ENCODE measurements around the gene HCN3. TPM values are rescaled to one million over a fixed set of nuclear protein-coding genes. Genes with fewer than 3 reads are reported as not detected.

HCN3 gene
- polyA plus RNA-seq, 1 of the 3 experiments (the other 2 are of a cell fraction), result 9.7 TPM

DNA sequence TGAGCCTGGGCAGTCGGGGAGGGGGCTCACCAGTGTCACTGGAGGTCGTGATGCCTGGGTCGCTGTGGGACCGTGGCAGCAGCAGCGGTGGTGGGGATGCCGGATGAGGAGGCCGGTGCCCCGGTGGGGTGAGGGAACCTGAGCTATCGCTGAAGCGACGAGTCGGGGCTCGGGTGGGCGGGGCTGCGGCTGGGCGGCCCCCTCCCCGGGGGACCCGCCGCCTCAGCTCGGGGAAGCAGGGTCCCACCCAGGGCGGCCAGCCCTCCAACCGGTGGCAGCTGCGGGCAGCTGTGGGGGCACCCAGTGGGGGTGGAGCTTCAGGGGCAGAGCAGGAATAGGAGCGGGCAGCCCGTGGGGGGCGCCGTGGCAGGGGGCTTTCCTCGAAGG, 27.0 kb upstream of the HCN3 start:
- H3K9me2 ChIP-seq, result no peaks in the 10 kb centered on the region
- no peak for DNase-seq
- POLR2A ChIA-PET, result interaction anchor here (1.8 to 2.9 kb wide), 2 partner anchors 12 to 23 kb away, joined by 5 to 11 read pairs; partner anchors contain the start of gene SCAMP3
- H3K4me2 ChIP-seq, result no peak overlapping the region
- WGBS (ENCODE audit: low lambda C conversion rate), result 82% methylated on average over 11 of the region's 28 CpGs
- peaks cover 21% of the 10 kb centered on the region for H3F3A ChIP-seq (replicated peaks; ENCODE audit: insufficient read depth)
- no peaks in the 10 kb centered on the region for H3K27me3 ChIP-seq (ENCODE audit: insufficient read depth)
- peaks cover 0 to 16% of the 10 kb centered on the region in 2 experiments; a peak in 2 of 4 replicates for H3K4me1 ChIP-seq (ENCODE audit: control insufficient read depth in 1 of 2, insufficient read depth in 2 of 2, low read depth in 1 of 2, low read length in 1 of 2)
- no peak overlapping the region; a peak in 1 of 4 replicates for H3K4me3 ChIP-seq (ENCODE audit: low read depth in 2 of 2, low read length in 1 of 2)
- H3K27ac ChIP-seq (ENCODE audit: low read depth in 2 of 2, low read length in 1 of 2), result no peak overlapping the region; a peak in 1 of 4 replicates
- H3K79me2 ChIP-seq (ENCODE audit: insufficient read depth), result peaks cover 23% of the 10 kb centered on the region
- peaks cover 9 to 26% of the 10 kb centered on the region in 2 experiments for H3K36me3 ChIP-seq (replicated peaks in 1 of 2; ENCODE audit: control insufficient read depth in 1 of 2, insufficient read depth in 2 of 2, low read length in 1 of 2)
- no peak overlapping the region for H3K9ac ChIP-seq
- H4K20me1 ChIP-seq (ENCODE audit: insufficient read depth), result no peaks in the 10 kb centered on the region
- H3K9me3 ChIP-seq, result no peaks in the 10 kb centered on the region
- CTCF ChIA-PET, result interaction anchor here (0.6 to 13.3 kb wide), 55 partner anchors 9 to 870 kb away, joined by 3 to 184 read pairs (median 5); partner anchors contain the start of genes CLK2, FDPS, HCN3 and KRTCAP2
- H2AFZ ChIP-seq (ENCODE audit: low read depth), result no peak overlapping the region
- TF ChIP-seq NFIC (IDR thresholded peaks at IDR 0.05; ENCODE audit: borderline replicate concordance) (no peak), TEAD4 (IDR thresholded peaks at IDR 0.05; ENCODE audit: borderline replicate concordance, insufficient read depth) (no peak)
- TF ChIP-seq, protein P1, sequence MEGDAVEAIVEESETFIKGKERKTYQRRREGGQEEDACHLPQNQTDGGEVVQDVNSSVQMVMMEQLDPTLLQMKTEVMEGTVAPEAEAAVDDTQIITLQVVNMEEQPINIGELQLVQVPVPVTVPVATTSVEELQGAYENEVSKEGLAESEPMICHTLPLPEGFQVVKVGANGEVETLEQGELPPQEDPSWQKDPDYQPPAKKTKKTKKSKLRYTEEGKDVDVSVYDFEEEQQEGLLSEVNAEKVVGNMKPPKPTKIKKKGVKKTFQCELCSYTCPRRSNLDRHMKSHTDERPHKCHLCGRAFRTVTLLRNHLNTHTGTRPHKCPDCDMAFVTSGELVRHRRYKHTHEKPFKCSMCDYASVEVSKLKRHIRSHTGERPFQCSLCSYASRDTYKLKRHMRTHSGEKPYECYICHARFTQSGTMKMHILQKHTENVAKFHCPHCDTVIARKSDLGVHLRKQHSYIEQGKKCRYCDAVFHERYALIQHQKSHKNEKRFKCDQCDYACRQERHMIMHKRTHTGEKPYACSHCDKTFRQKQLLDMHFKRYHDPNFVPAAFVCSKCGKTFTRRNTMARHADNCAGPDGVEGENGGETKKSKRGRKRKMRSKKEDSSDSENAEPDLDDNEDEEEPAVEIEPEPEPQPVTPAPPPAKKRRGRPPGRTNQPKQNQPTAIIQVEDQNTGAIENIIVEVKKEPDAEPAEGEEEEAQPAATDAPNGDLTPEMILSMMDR (IDR thresholded peaks at IDR 0.05), result no peak

- peak; percentile 98 for DNase-seq
- Histone ChIP-seq H3K4me3 (ENCODE audit: low read depth in 2 of 2, low read length in 1 of 2) (peak overlapping the region in 1 of 2 experiments; percentile 52; a peak in 1 of 4 replicates), H3K79me2 (ENCODE audit: insufficient read depth) (peaks cover 23% of the 10 kb centered on the region), H3K4me1 (ENCODE audit: control insufficient read depth in 1 of 2, insufficient read depth in 2 of 2, low read depth in 1 of 2, low read length in 1 of 2) (peaks cover 0 to 17% of the 10 kb centered on the region in 2 experiments; a peak in 1 of 4 replicates), H3K4me2 (no peak overlapping the region), H3K36me3 (replicated peaks in 1 of 2; ENCODE audit: control insufficient read depth in 1 of 2, insufficient read depth in 2 of 2, low read length in 1 of 2) (peaks cover 9 to 26% of the 10 kb centered on the region in 2 experiments), H4K20me1 (ENCODE audit: insufficient read depth) (no peaks in the 10 kb centered on the region), H3F3A (replicated peaks; ENCODE audit: insufficient read depth) (peaks cover 18% of the 10 kb centered on the region), H3K9me2 (no peaks in the 10 kb centered on the region), H3K9me3 (no peaks in the 10 kb centered on the region), H3K9ac (no peak overlapping the region), H3K27ac (ENCODE audit: low read depth in 2 of 2, low read length in 1 of 2) (peak overlapping the region; percentile 7 to 41; a peak in 2 of 4 replicates), H2AFZ (ENCODE audit: low read depth) (no peak overlapping the region), H3K27me3 (ENCODE audit: insufficient read depth) (no peaks in the 10 kb centered on the region)
- POLR2A ChIA-PET, result interaction anchor here (1.6 to 2.9 kb wide), 3 partner anchors 11 to 57 kb away, joined by 4 to 11 read pairs (median 5); partner anchors contain the start of genes FDPS and SCAMP3
- WGBS (ENCODE audit: low lambda C conversion rate), result 48% methylated on average over 12 of the region's 23 CpGs
- CTCF ChIA-PET, result interaction anchor here (0.6 to 13.3 kb wide), 63 partner anchors 10 to 869 kb away, joined by 3 to 184 read pairs (median 5); partner anchors contain the start of genes CLK2, FDPS, HCN3 and KRTCAP2
- TF ChIP-seq MEF2A (IDR thresholded peaks at IDR 0.05; ENCODE audit: borderline replicate concordance, low read depth) (no peak), GATA2 (CRISPR knock-in tag; IDR thresholded peaks at IDR 0.05) (no peak), NFIC (IDR thresholded peaks at IDR 0.05; ENCODE audit: borderline replicate concordance) (no peak), NRF1 (IDR thresholded peaks at IDR 0.05; ENCODE audit: low read depth, low read length) (no peak), CHD2 (IDR thresholded peaks at IDR 0.05; ENCODE audit: low read length, partially characterized antibody) (peak; percentile 46), TAF1 (IDR thresholded peaks at IDR 0.05; ENCODE audit: borderline replicate concordance, low read depth, low read length) (peak; percentile 21; the same call in 1 of the 2 replicates), SIN3A (IDR thresholded peaks at IDR 0.05; ENCODE audit: borderline replicate concordance, low read depth, low read length) (0 out of 2 replicates have a peak, but pooled peaks have one; percentile 45), RXRA (IDR thresholded peaks at IDR 0.05; ENCODE audit: borderline replicate concordance, low read depth) (no peak), POLR2AphosphoS5 (IDR thresholded peaks at IDR 0.05; ENCODE audit: low read depth, low read length) (no peak), USF2 (IDR thresholded peaks at IDR 0.05; ENCODE audit: borderline replicate concordance, low read depth, low read length) (no peak), EP300 (IDR thresholded peaks at IDR 0.05; ENCODE audit: borderline replicate concordance in 1 of 2, low read depth in 1 of 2, low read length in 1 of 2) (no peak)
- TF ChIP-seq, protein P2, sequence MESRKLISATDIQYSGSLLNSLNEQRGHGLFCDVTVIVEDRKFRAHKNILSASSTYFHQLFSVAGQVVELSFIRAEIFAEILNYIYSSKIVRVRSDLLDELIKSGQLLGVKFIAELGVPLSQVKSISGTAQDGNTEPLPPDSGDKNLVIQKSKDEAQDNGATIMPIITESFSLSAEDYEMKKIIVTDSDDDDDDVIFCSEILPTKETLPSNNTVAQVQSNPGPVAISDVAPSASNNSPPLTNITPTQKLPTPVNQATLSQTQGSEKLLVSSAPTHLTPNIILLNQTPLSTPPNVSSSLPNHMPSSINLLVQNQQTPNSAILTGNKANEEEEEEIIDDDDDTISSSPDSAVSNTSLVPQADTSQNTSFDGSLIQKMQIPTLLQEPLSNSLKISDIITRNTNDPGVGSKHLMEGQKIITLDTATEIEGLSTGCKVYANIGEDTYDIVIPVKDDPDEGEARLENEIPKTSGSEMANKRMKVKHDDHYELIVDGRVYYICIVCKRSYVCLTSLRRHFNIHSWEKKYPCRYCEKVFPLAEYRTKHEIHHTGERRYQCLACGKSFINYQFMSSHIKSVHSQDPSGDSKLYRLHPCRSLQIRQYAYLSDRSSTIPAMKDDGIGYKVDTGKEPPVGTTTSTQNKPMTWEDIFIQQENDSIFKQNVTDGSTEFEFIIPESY (IDR thresholded peaks at IDR 0.05; ENCODE audit: borderline replicate concordance, low read depth), result no peak
- TF ChIP-seq, protein P1 (IDR thresholded peaks at IDR 0.05), result peak; percentile 99
- TF ChIP-seq, protein P3, sequence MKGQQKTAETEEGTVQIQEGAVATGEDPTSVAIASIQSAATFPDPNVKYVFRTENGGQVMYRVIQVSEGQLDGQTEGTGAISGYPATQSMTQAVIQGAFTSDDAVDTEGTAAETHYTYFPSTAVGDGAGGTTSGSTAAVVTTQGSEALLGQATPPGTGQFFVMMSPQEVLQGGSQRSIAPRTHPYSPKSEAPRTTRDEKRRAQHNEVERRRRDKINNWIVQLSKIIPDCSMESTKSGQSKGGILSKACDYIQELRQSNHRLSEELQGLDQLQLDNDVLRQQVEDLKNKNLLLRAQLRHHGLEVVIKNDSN (IDR thresholded peaks at IDR 0.05; ENCODE audit: borderline replicate concordance, low read depth), result no peak
These were observed 26.4 kb upstream of the HCN3 start for GRCh38 chr1:155250633-155251449.
